HepG2 (cell line): ENCODE data around the gene NEK6. TPM values are rescaled to one million over a fixed set of nuclear protein-coding genes. Genes with fewer than 3 reads are reported as not detected.

Experiments used
- ATAC-seq: fragments of 200-7000 bp; cut with Tn5 transposase; 3 replicates; pipeline ENCODE4 v1.9.1; 2020; ENCODE audit warnings: mild to moderate bottlenecking, moderate library complexity
- BruUV-seq: library from RNA; stranded (reverse); fragments of 400-500 nt; replicated peaks from 2 replicates; lab custom pipeline; 2021; lab: Mats Ljungman, UMichigan
- CTCF ChIA-PET: fragments of 300-600 bp; formaldehyde crosslinking; extraction: SDS; loops from one replicate; lab custom pipeline; 2021; ENCODE audit warnings: low total read pairs, inconsistent platforms, low intra/inter-chr PET ratio; lab: Yijun Ruan, JAX
- POLR2A ChIA-PET: fragments of 350-600 bp; sonication (Branson Sonifier 250); formaldehyde crosslinking; loops from one replicate; lab custom pipeline; 2020; ENCODE audit warnings: antibody characterized with exemption, inconsistent platforms; lab: Yijun Ruan, JAX
- DNase-seq: peaks from one replicate; pipeline ENCODE4 v3.0.0-alpha.2; 2015; ENCODE audit warnings: low spot score
- FAIRE-seq: peaks from 3 replicates; lab custom pipeline; 2011; peaks lifted over from hg19 to GRCh38; lab: Jason Lieb, UNC
- H2AFZ ChIP-seq: one replicate; pipeline ENCODE4 v1.6.1; 2011; ENCODE audit warnings: low read length, inconsistent platforms
- H3K27ac ChIP-seq: fragments of 300-600 bp; 3 replicates; pipeline ENCODE4 v1.8.0; 2011; ENCODE audit warnings: mixed run types, mild to moderate bottlenecking, mixed read lengths, low read length, inconsistent platforms; ENCODE audit not compliant: insufficient read depth; ENCODE audit errors: extremely low read length
- H3K27me3 ChIP-seq, 2 experiments: fragments of 200-600 bp in 1 of 2; 2 replicates in 1 of 2; 3 replicates in 1 of 2; pipeline versions ENCODE4 v1.6.0 to v1.8.0; 2011; ENCODE audit warnings: low read length in 2 of 2, mild to moderate bottlenecking in 2 of 2, moderate library complexity in 2 of 2, inconsistent platforms in 1 of 2; ENCODE audit not compliant: insufficient read depth in 2 of 2, control insufficient read depth in 1 of 2
- H3K36me3 ChIP-seq, 2 experiments: fragments of 200-600 bp in 1 of 2; replicated peaks in 1 of 2; 2 replicates in 1 of 2; 3 replicates in 1 of 2; pipeline versions ENCODE4 v1.5.1 to v1.8.0; 2011; ENCODE audit warnings: low read length in 2 of 2, inconsistent platforms in 1 of 2; ENCODE audit not compliant: insufficient read depth in 2 of 2, control insufficient read depth in 1 of 2
- H3K4me1 ChIP-seq: 2 replicates; pipeline ENCODE4 v1.5.1; 2012; ENCODE audit warnings: low read length, inconsistent platforms; ENCODE audit not compliant: insufficient read depth
- H3K4me2 ChIP-seq: 2 replicates; pipeline ENCODE4 v1.6.0; 2011; ENCODE audit warnings: low read depth, low read length, inconsistent platforms
- H3K4me3 ChIP-seq, 3 experiments: fragments of 200-600 bp in 1 of 3; sonication (generic), shearing (Covaris generic) in 1 of 3; replicated peaks in 1 of 3; 2 replicates each; pipeline ENCODE4 v1.5.1; 2011 to 2016; ENCODE audit warnings: low read length in 3 of 3, inconsistent platforms in 2 of 3, low read depth in 2 of 3, mild to moderate bottlenecking in 2 of 3, control low read depth in 1 of 3, mixed read lengths in 1 of 3; ENCODE audit not compliant: insufficient read depth in 1 of 3
- H3K79me2 ChIP-seq: one replicate; pipeline ENCODE4 v1.6.1; 2011; ENCODE audit warnings: low read length, inconsistent platforms; ENCODE audit not compliant: insufficient read depth
- H3K9ac ChIP-seq: 2 replicates; pipeline ENCODE4 v1.6.0; 2011; ENCODE audit warnings: mild to moderate bottlenecking, low read depth, low read length, inconsistent platforms; ENCODE audit not compliant: insufficient read depth
- H3K9me3 ChIP-seq: 2 replicates; pipeline ENCODE4 v1.5.1; 2012; ENCODE audit warnings: mild to moderate bottlenecking, low read length
- H4K20me1 ChIP-seq: 2 replicates; pipeline ENCODE4 v1.6.0; 2011; ENCODE audit warnings: inconsistent platforms, mild to moderate bottlenecking, low read length, moderate library complexity; ENCODE audit not compliant: insufficient read depth
- CBFB ChIP-seq: sonication (generic); formaldehyde crosslinking; IDR thresholded peaks from 2 replicates; pipeline ENCODE4 v1.4.0; 2020; ENCODE audit warnings: missing genetic modification reagents
- DNMT3B ChIP-seq: conservative IDR thresholded peaks from 2 replicates; pipeline ENCODE4 v1.6.1; 2016; ENCODE audit warnings: missing biosample characterization, control low read depth
- EZH2 ChIP-seq: conservative IDR thresholded peaks from 2 replicates; pipeline ENCODE4 v1.6.1; 2012; ENCODE audit warnings: mild to moderate bottlenecking, low read depth, low read length, moderate library complexity
- FOXK1 ChIP-seq: sonication (generic); formaldehyde crosslinking; IDR thresholded peaks from 2 replicates; pipeline ENCODE4 v1.4.0; 2020; ENCODE audit warnings: low read depth, missing genetic modification reagents, borderline replicate concordance
- HMGA1 ChIP-seq: sonication (generic); formaldehyde crosslinking; conservative IDR thresholded peaks from 2 replicates; pipeline ENCODE4 v1.4.0; 2020; ENCODE audit warnings: missing genetic modification reagents
- ZMYM3 ChIP-seq: sonication (generic); formaldehyde crosslinking; IDR thresholded peaks from 2 replicates; pipeline ENCODE4 v1.5.1; 2020; ENCODE audit warnings: mild to moderate bottlenecking, missing genetic modification reagents
- ZNF33A ChIP-seq: sonication (generic); formaldehyde crosslinking; IDR thresholded peaks from 2 replicates; pipeline ENCODE4 v1.5.1; 2020; ENCODE audit warnings: missing genetic modification reagents, mild to moderate bottlenecking, moderate library complexity, borderline replicate concordance
- ZNF773 ChIP-seq: sonication (generic); formaldehyde crosslinking; IDR thresholded peaks from 2 replicates; pipeline ENCODE4 v1.4.0; 2020; ENCODE audit warnings: missing genetic modification reagents, borderline replicate concordance
- WGBS: methylation state at CpG from one replicate; pipeline ENCODE4 v1.1.6; 2017; ENCODE audit warnings: low lambda C conversion rate; 5-methylcytosine and 5-hydroxymethylcytosine counted together
- in situ Hi-C: cut with HindIII; loops from 2 replicates; pipeline ENCODE4 v1.10.0; 2017; ENCODE audit warnings: low pct_unique_long_range_greater_than_20kb; ENCODE audit not compliant: extremely low pct_ligation_motif_present
- intact Hi-C: fragments of 100-400 bp; cut with micrococcal nuclease; formaldehyde crosslinking; loops from one replicate; pipeline ENCODE4 v1.10.0; 2022; ENCODE audit not compliant: unreplicated experiment
- polyA plus RNA-seq, 8 experiments: library from polyadenylated mRNA; depleted of rRNA in 3 of 8; stranded (reverse) in 7 of 8; unstranded in 1 of 8; fragments of >200 nt; fragmentation: Illumina TruSeq in 4 of 8; extraction: Trizol in 4 of 8; gene quantifications; 2 replicates each; pipeline versions ENCODE4 v1.2.1 to v1.2.3, GENCODE V29; 2011 to 2016; ENCODE audit warnings: low read depth in 4 of 8, missing spikeins in 1 of 8, mixed read lengths in 1 of 8; ENCODE audit not compliant: insufficient read depth in 1 of 8
- total RNA-seq, 5 experiments: library from RNA; depleted of rRNA; stranded (reverse); fragments of >200 nt; fragmentation: Illumina TruSeq; extraction: Trizol; gene quantifications; 2 replicates each; pipeline ENCODE4 v1.2.3, GENCODE V29; 2016; ENCODE audit warnings: low read depth in 1 of 5
- TF ChIP-seq, protein P1 (sequence below): sonication (generic); formaldehyde crosslinking; IDR thresholded peaks from 2 replicates; pipeline ENCODE4 v1.9.0; 2021; ENCODE audit warnings: missing genetic modification reagents, borderline replicate concordance
- TF ChIP-seq, protein P2 (sequence below): sonication (generic); formaldehyde crosslinking; IDR thresholded peaks from 2 replicates; pipeline ENCODE4 v1.4.0; 2020; ENCODE audit warnings: missing genetic modification reagents, borderline replicate concordance
- TF ChIP-seq, protein P3 (sequence below): IDR thresholded peaks from 2 replicates; pipeline ENCODE4 v1.6.1; 2016; ENCODE audit warnings: missing genetic modification reagents, missing compliant biosample characterization
- TF ChIP-seq, protein P4 (sequence below): sonication (generic); formaldehyde crosslinking; IDR thresholded peaks from 2 replicates; pipeline ENCODE4 v1.4.0; 2020; ENCODE audit warnings: missing genetic modification reagents, borderline replicate concordance

The NEK6 gene
- total and polyA plus RNA-seq, 2 of the 13 experiments (the other 11 are each of a cell fraction or from before 2014, with no cell fraction given), result 30.4 to 119 TPM

DNA sequence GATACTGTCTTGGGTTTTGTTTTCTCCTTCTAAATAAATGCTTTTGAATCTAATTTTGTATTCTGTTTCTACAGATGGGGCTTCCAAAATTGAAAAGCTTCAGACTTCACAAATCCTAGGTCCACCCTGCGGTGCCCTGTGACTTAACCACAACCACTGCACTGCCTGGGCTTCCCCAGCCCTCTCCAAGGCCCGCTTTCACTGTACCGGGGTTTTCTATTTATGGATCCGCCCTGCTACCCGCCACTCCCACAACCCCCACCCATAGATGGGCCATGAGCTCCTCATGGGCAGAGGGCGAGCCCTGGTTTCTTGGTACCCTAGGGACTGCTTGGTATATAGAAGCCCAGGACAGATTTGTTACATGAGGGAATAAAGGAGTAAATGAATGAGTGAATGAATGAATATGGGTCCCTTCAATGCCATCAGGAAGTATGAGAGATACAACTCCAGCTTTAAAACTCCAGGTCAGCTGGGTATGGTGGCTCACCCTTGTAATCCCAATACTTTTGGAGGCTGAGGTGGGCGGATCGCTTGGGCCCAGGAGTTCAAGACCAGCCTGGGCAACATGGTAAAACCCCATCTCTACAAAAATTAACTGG, 39.8 kb upstream of the NEK6 start:
- WGBS, result 76% methylated on average over 8 of the region's 8 CpGs
- H3K9ac ChIP-seq, result no peak overlapping the region
- no peak overlapping the region for H2AFZ ChIP-seq
- BruUV-seq, result no TSS peak
- FAIRE-seq (no peak), DNase-seq (no peak), ATAC-seq (no peak)
- no peak overlapping the region for H3K27ac ChIP-seq
- peaks cover 0 to 2% of the 10 kb centered on the region in 2 experiments; a peak in 1 of 5 replicates for H3K27me3 ChIP-seq
- H3K4me3 ChIP-seq, result no peak overlapping the region
- TF ChIP-seq, protein P1, sequence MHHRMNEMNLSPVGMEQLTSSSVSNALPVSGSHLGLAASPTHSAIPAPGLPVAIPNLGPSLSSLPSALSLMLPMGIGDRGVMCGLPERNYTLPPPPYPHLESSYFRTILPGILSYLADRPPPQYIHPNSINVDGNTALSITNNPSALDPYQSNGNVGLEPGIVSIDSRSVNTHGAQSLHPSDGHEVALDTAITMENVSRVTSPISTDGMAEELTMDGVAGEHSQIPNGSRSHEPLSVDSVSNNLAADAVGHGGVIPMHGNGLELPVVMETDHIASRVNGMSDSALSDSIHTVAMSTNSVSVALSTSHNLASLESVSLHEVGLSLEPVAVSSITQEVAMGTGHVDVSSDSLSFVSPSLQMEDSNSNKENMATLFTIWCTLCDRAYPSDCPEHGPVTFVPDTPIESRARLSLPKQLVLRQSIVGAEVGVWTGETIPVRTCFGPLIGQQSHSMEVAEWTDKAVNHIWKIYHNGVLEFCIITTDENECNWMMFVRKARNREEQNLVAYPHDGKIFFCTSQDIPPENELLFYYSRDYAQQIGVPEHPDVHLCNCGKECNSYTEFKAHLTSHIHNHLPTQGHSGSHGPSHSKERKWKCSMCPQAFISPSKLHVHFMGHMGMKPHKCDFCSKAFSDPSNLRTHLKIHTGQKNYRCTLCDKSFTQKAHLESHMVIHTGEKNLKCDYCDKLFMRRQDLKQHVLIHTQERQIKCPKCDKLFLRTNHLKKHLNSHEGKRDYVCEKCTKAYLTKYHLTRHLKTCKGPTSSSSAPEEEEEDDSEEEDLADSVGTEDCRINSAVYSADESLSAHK (CRISPR knock-in tag), result no peak
- TF ChIP-seq FOXK1 (CRISPR knock-in tag) (no peak), ZMYM3 (no peak), DNMT3B (CRISPR knock-in tag) (no peak), EZH2 (no peak), CBFB (no peak), HMGA1 (CRISPR knock-in tag) (no peak), ZNF773 (CRISPR knock-in tag) (no peak), ZNF33A (CRISPR knock-in tag) (no peak)
- TF ChIP-seq, protein P2, sequence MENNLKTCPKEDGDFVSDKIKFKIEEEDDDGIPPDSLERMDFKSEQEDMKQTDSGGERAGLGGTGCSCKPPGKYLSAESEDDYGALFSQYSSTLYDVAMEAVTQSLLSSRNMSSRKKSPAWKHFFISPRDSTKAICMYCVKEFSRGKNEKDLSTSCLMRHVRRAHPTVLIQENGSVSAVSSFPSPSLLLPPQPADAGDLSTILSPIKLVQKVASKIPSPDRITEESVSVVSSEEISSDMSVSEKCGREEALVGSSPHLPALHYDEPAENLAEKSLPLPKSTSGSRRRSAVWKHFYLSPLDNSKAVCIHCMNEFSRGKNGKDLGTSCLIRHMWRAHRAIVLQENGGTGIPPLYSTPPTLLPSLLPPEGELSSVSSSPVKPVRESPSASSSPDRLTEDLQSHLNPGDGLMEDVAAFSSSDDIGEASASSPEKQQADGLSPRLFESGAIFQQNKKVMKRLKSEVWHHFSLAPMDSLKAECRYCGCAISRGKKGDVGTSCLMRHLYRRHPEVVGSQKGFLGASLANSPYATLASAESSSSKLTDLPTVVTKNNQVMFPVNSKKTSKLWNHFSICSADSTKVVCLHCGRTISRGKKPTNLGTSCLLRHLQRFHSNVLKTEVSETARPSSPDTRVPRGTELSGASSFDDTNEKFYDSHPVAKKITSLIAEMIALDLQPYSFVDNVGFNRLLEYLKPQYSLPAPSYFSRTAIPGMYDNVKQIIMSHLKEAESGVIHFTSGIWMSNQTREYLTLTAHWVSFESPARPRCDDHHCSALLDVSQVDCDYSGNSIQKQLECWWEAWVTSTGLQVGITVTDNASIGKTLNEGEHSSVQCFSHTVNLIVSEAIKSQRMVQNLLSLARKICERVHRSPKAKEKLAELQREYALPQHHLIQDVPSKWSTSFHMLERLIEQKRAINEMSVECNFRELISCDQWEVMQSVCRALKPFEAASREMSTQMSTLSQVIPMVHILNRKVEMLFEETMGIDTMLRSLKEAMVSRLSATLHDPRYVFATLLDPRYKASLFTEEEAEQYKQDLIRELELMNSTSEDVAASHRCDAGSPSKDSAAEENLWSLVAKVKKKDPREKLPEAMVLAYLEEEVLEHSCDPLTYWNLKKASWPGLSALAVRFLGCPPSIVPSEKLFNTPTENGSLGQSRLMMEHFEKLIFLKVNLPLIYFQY, result no peak
- TF ChIP-seq, protein P3, sequence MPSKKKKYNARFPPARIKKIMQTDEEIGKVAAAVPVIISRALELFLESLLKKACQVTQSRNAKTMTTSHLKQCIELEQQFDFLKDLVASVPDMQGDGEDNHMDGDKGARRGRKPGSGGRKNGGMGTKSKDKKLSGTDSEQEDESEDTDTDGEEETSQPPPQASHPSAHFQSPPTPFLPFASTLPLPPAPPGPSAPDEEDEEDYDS (CRISPR knock-in tag), result no peak
- TF ChIP-seq, protein P4, sequence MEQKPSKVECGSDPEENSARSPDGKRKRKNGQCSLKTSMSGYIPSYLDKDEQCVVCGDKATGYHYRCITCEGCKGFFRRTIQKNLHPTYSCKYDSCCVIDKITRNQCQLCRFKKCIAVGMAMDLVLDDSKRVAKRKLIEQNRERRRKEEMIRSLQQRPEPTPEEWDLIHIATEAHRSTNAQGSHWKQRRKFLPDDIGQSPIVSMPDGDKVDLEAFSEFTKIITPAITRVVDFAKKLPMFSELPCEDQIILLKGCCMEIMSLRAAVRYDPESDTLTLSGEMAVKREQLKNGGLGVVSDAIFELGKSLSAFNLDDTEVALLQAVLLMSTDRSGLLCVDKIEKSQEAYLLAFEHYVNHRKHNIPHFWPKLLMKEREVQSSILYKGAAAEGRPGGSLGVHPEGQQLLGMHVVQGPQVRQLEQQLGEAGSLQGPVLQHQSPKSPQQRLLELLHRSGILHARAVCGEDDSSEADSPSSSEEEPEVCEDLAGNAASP (CRISPR knock-in tag), result no peak
- H3K79me2 ChIP-seq, result no peaks in the 10 kb centered on the region
- intact Hi-C loops, result no loop called here
- CTCF ChIA-PET, result no interaction called here
- H3K9me3 ChIP-seq, result no peaks in the 10 kb centered on the region
- peaks cover 61% of the 10 kb centered on the region for H3K4me1 ChIP-seq
- in situ Hi-C loops, result no loop called here
- POLR2A ChIA-PET, result interaction anchor here (1.4 to 1.5 kb wide), 2 partner anchors 38 to 41 kb away, joined by 3 to 9 read pairs; no protein-coding TSS in a partner anchor
- H4K20me1 ChIP-seq, result no peaks in the 10 kb centered on the region
- H3K36me3 ChIP-seq, result no peaks in the 10 kb centered on the region
- peak overlapping the region; percentile 54 for H3K4me2 ChIP-seq
